IPS-NIHi7 (cell line): ENCODE results near the gene GFRA1.
"Not testable (repeated sequence)": the region's sequence is repeated elsewhere in the genome, so short reads cannot be mapped to it uniquely, and the experiment has no call there.

Experiments used
- DNase-seq: peaks from one replicate; pipeline ENCODE4 v3.0.0; 2012; ENCODE audit warnings: mixed read lengths; ENCODE audit errors: extremely low spot score

Gene GFRA1

GRCh38 chr10:116038259-116038658, 234.7 kb downstream of the GFRA1 start:
- no peak for DNase-seq

GRCh38 chr10:116035406-116035805, 237.6 kb downstream of the GFRA1 start:
- DNase-seq: not testable (repeated sequence)

GRCh38 chr10:116030576-116030975, 242.4 kb downstream of the GFRA1 start:
- no peak for DNase-seq

- DNase-seq: no peak
Observed at GRCh38 chr10:116029826-116030225, 243.2 kb downstream of the GFRA1 start.

GRCh38 chr10:116027355-116027754, 245.7 kb downstream of the GFRA1 start:
- no peak for DNase-seq

- DNase-seq: no peak
Observed at GRCh38 chr10:116026725-116027124, 246.3 kb downstream of the GFRA1 start.

- peak; percentile 69 for DNase-seq
Observed at GRCh38 chr10:116026315-116026714, 246.7 kb downstream of the GFRA1 start.

GRCh38 chr10:116024271-116024878, 248.6 kb downstream of the GFRA1 start:
- DNase-seq: no peak

GRCh38 chr10:116017405-116017804, 255.6 kb downstream of the GFRA1 start:
- no peak for DNase-seq

- no peak for DNase-seq
Observed at GRCh38 chr10:116015583-116016333, 257.2 kb downstream of the GFRA1 start.

- DNase-seq: no peak
Observed at GRCh38 chr10:116014871-116015582, 258.0 kb downstream of the GFRA1 start.

GRCh38 chr10:116014326-116014725, 258.7 kb downstream of the GFRA1 start:
- no peak for DNase-seq

- no peak for DNase-seq
Observed at GRCh38 chr10:116011929-116012328, 261.1 kb downstream of the GFRA1 start.

GRCh38 chr10:116007256-116007891, 265.6 kb downstream of the GFRA1 start:
- no peak for DNase-seq
